ENCODE results near the gene LYST.
A peak's percentile ranks its signal among the peaks of the same experiment; 100 is the strongest.

The LYST gene

GRCh38 chr1:235860829-235861228, 5.9 kb downstream of the LYST start:
- Histone ChIP-seq H3K4me2 (peak overlapping the region in 3 of 11 experiments; percentile 53 to 99 (median 88); a peak in 6 of 22 replicates), H4K20me1 (peaks cover 5 to 84% (median 16%) of the 10 kb centered on the region in 11 experiments; a peak in 14 of 22 replicates), H3K4me1 (peaks cover 8 to 93% (median 60%) of the 10 kb centered on the region in 10 experiments), H3K36me3 (peaks cover 0 to 54% (median 0%) of the 10 kb centered on the region in 11 experiments; a peak in 8 of 22 replicates), H3K9me3 (replicated peaks in 1 of 11) (no peaks in the 10 kb centered on the region; a peak in 1 of 22 replicates), H3K27ac (no peak overlapping the region), H3K9ac (no peak overlapping the region), H3K4me3 (no peak overlapping the region), H3K27me3 (no peaks in the 10 kb centered on the region; a peak in 1 of 22 replicates)
- no peak for TF ChIP-seq Cebpa-rat (IDR thresholded peaks at IDR 0.05)

- TF ChIP-seq Cebpa-rat (IDR thresholded peaks at IDR 0.05), result no peak
- Histone ChIP-seq H3K27ac (peak overlapping the region in 4 of 11 experiments; percentile 10 to 49 (median 31); a peak in 4 of 22 replicates), H3K4me1 (peaks cover 0 to 99% (median 57%) of the 10 kb centered on the region in 10 experiments; a peak in 17 of 20 replicates), H3K4me3 (no peak overlapping the region), H3K4me2 (peak overlapping the region in 6 of 11 experiments; percentile 11 to 99 (median 68); a peak in 10 of 22 replicates), H3K36me3 (peaks cover 0 to 53% (median 0%) of the 10 kb centered on the region in 11 experiments; a peak in 8 of 22 replicates), H3K9me3 (replicated peaks in 1 of 11) (no peaks in the 10 kb centered on the region; a peak in 1 of 22 replicates), H3K9ac (no peak overlapping the region), H4K20me1 (peaks cover 5 to 92% (median 21%) of the 10 kb centered on the region in 11 experiments; a peak in 16 of 22 replicates), H3K27me3 (no peaks in the 10 kb centered on the region)
These were observed 6.9 kb downstream of the LYST start for GRCh38 chr1:235859789-235860188.

GRCh38 chr1:235858766-235859165, 7.9 kb downstream of the LYST start:
- no peak overlapping the region for H3K9ac ChIP-seq
- H3K4me2 ChIP-seq, result peak overlapping the region in 8 of 11 experiments; percentile 11 to 99 (median 54); a peak in 14 of 22 replicates
- H3K4me1 ChIP-seq, result peaks cover 0 to 99% (median 51%) of the 10 kb centered on the region in 10 experiments; a peak in 14 of 20 replicates
- H3K9me3 ChIP-seq (replicated peaks in 1 of 11), result no peaks in the 10 kb centered on the region; a peak in 1 of 22 replicates
- 0 out of 20 replicates have a peak overlapping the region, but pooled peaks of 1 of the 10 experiments have one; percentile 4 for H3K4me3 ChIP-seq
- no peak for TF ChIP-seq Cebpa-rat (IDR thresholded peaks at IDR 0.05)
- no peaks in the 10 kb centered on the region for H3K27me3 ChIP-seq
- peaks cover under 1 to 93% (median 27%) of the 10 kb centered on the region in 11 experiments; a peak in 17 of 22 replicates for H4K20me1 ChIP-seq
- peaks cover 0 to 53% (median 0%) of the 10 kb centered on the region in 11 experiments; a peak in 8 of 22 replicates for H3K36me3 ChIP-seq
- peak overlapping the region in 6 of 11 experiments; percentile 4 to 49 (median 22); a peak in 6 of 22 replicates for H3K27ac ChIP-seq

- no peak for TF ChIP-seq Cebpa-rat (IDR thresholded peaks at IDR 0.05)
- H3K27ac ChIP-seq, result no peak overlapping the region
- peaks cover 0 to 52% (median 0%) of the 10 kb centered on the region in 11 experiments; a peak in 9 of 22 replicates for H3K36me3 ChIP-seq
- peaks cover 0 to 94% (median 35%) of the 10 kb centered on the region in 11 experiments; a peak in 16 of 22 replicates for H4K20me1 ChIP-seq
- no peak overlapping the region for H3K4me3 ChIP-seq
- H3K9ac ChIP-seq, result no peak overlapping the region
- H3K4me1 ChIP-seq, result peaks cover 0 to 99% (median 47%) of the 10 kb centered on the region in 10 experiments; a peak in 14 of 20 replicates
- no peaks in the 10 kb centered on the region for H3K27me3 ChIP-seq
- peak overlapping the region in 4 of 11 experiments; percentile 53 to 99 (median 85); a peak in 7 of 22 replicates for H3K4me2 ChIP-seq
- H3K9me3 ChIP-seq (replicated peaks in 1 of 11), result no peaks in the 10 kb centered on the region; a peak in 1 of 22 replicates
These were observed 8.9 kb downstream of the LYST start for GRCh38 chr1:235857756-235858155.

- H3K4me3 ChIP-seq, result no peak overlapping the region
- H3K9ac ChIP-seq, result no peak overlapping the region
- no peak for TF ChIP-seq Cebpa-rat (IDR thresholded peaks at IDR 0.05)
- peaks cover 6 to 92% (median 47%) of the 10 kb centered on the region in 10 experiments; a peak in 18 of 20 replicates for H3K4me1 ChIP-seq
- 0 out of 22 replicates have a peak overlapping the region, but pooled peaks of 1 of the 11 experiments have one; percentile 3 for H3K27ac ChIP-seq
- no peaks in the 10 kb centered on the region for H3K27me3 ChIP-seq
- H4K20me1 ChIP-seq, result peaks cover 0 to 99% (median 46%) of the 10 kb centered on the region in 11 experiments; a peak in 15 of 22 replicates
- peaks cover 0 to 56% (median 0%) of the 10 kb centered on the region in 11 experiments; a peak in 9 of 22 replicates for H3K36me3 ChIP-seq
- H3K4me2 ChIP-seq, result peak overlapping the region in 4 of 11 experiments; percentile 8 to 38 (median 24); a peak in 4 of 22 replicates
- peaks cover 0 to 8% (median 0%) of the 10 kb centered on the region in 11 experiments; a peak in 3 of 22 replicates for H3K9me3 ChIP-seq (replicated peaks in 1 of 11)
These were observed 10.8 kb downstream of the LYST start for GRCh38 chr1:235855811-235856429.

- Histone ChIP-seq H3K36me3 (peaks cover 0 to 60% (median 0%) of the 10 kb centered on the region in 11 experiments; a peak in 9 of 22 replicates), H3K27me3 (no peaks in the 10 kb centered on the region), H3K9me3 (replicated peaks in 1 of 11) (peaks cover 0 to 10% (median 0%) of the 10 kb centered on the region in 11 experiments; a peak in 3 of 22 replicates), H3K4me2 (peak overlapping the region in 4 of 11 experiments; percentile 7 to 77 (median 39); a peak in 7 of 22 replicates), H3K27ac (0 out of 22 replicates have a peak overlapping the region, but pooled peaks of 1 of the 11 experiments have one; percentile 4), H3K4me1 (peaks cover 6 to 76% (median 36%) of the 10 kb centered on the region in 10 experiments; a peak in 18 of 20 replicates), H4K20me1 (peaks cover 0 to 97% (median 39%) of the 10 kb centered on the region in 11 experiments; a peak in 15 of 22 replicates), H3K4me3 (no peak overlapping the region), H3K9ac (no peak overlapping the region)
- no peak for TF ChIP-seq Cebpa-rat (IDR thresholded peaks at IDR 0.05)
These were observed 12.4 kb downstream of the LYST start for GRCh38 chr1:235854347-235854746.

- Histone ChIP-seq H3K9ac (no peak overlapping the region), H3K9me3 (replicated peaks in 1 of 11) (peaks cover 0 to 14% (median 0%) of the 10 kb centered on the region in 11 experiments; a peak in 3 of 22 replicates), H3K27me3 (no peaks in the 10 kb centered on the region), H3K27ac (peak overlapping the region in 1 of 11 experiments; percentile 4; a peak in 1 of 22 replicates), H3K4me1 (peaks cover 6 to 69% (median 29%) of the 10 kb centered on the region in 10 experiments; a peak in 18 of 20 replicates), H3K4me3 (no peak overlapping the region), H3K4me2 (peak overlapping the region in 4 of 11 experiments; percentile 10 to 77 (median 56); a peak in 6 of 22 replicates), H4K20me1 (peaks cover 0 to 90% (median 39%) of the 10 kb centered on the region in 11 experiments; a peak in 15 of 22 replicates), H3K36me3 (peaks cover 0 to 57% (median 0%) of the 10 kb centered on the region in 11 experiments; a peak in 9 of 22 replicates)
- no peak for TF ChIP-seq Cebpa-rat (IDR thresholded peaks at IDR 0.05)
These were observed 13.1 kb downstream of the LYST start for GRCh38 chr1:235853653-235854052.

GRCh38 chr1:235852887-235853286, 13.8 kb downstream of the LYST start:
- no peaks in the 10 kb centered on the region for H3K27me3 ChIP-seq
- H3K27ac ChIP-seq, result peak overlapping the region in 3 of 11 experiments; percentile 20 to 42 (median 28); a peak in 2 of 22 replicates
- no peak overlapping the region for H3K4me3 ChIP-seq
- peaks cover 6 to 64% (median 26%) of the 10 kb centered on the region in 10 experiments; a peak in 18 of 20 replicates for H3K4me1 ChIP-seq
- peaks cover 0 to 86% (median 39%) of the 10 kb centered on the region in 11 experiments; a peak in 15 of 22 replicates for H4K20me1 ChIP-seq
- no peak for TF ChIP-seq Cebpa-rat (IDR thresholded peaks at IDR 0.05)
- H3K9ac ChIP-seq, result no peak overlapping the region
- H3K4me2 ChIP-seq, result peak overlapping the region in 7 of 11 experiments; percentile 5 to 77 (median 58); a peak in 7 of 22 replicates
- peaks cover 0 to 21% (median 0%) of the 10 kb centered on the region in 11 experiments; a peak in 7 of 22 replicates for H3K9me3 ChIP-seq (replicated peaks in 1 of 11)
- H3K36me3 ChIP-seq, result peaks cover 0 to 57% (median 0%) of the 10 kb centered on the region in 11 experiments; a peak in 9 of 22 replicates

All from BLaER1 treated with 17β-estradiol and CSF1 and Interleukin-3, amounts not matched to agents 10 nM and 100 nM (cell line).